GM10266 (cell line): ENCODE results near the gene GDPD4.

Source experiments
- DNase-seq: peaks from one replicate; pipeline ENCODE4 v3.0.0; 2012; ENCODE audit errors: extremely low spot score
- TF ChIP-seq, protein P1 (sequence below): IDR thresholded peaks from 2 replicates; pipeline ENCODE4 v1.5.1; 2012; ENCODE audit warnings: mild to moderate bottlenecking, low read depth; ENCODE audit not compliant: control insufficient read depth, insufficient read depth; ENCODE audit errors: missing control alignments

Gene GDPD4

GRCh38 chr11:77206264-77207018 is 95.0 kb downstream of the GDPD4 start:
- DNase-seq: no peak
- TF ChIP-seq, protein P1, sequence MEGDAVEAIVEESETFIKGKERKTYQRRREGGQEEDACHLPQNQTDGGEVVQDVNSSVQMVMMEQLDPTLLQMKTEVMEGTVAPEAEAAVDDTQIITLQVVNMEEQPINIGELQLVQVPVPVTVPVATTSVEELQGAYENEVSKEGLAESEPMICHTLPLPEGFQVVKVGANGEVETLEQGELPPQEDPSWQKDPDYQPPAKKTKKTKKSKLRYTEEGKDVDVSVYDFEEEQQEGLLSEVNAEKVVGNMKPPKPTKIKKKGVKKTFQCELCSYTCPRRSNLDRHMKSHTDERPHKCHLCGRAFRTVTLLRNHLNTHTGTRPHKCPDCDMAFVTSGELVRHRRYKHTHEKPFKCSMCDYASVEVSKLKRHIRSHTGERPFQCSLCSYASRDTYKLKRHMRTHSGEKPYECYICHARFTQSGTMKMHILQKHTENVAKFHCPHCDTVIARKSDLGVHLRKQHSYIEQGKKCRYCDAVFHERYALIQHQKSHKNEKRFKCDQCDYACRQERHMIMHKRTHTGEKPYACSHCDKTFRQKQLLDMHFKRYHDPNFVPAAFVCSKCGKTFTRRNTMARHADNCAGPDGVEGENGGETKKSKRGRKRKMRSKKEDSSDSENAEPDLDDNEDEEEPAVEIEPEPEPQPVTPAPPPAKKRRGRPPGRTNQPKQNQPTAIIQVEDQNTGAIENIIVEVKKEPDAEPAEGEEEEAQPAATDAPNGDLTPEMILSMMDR: no peak

DNA sequence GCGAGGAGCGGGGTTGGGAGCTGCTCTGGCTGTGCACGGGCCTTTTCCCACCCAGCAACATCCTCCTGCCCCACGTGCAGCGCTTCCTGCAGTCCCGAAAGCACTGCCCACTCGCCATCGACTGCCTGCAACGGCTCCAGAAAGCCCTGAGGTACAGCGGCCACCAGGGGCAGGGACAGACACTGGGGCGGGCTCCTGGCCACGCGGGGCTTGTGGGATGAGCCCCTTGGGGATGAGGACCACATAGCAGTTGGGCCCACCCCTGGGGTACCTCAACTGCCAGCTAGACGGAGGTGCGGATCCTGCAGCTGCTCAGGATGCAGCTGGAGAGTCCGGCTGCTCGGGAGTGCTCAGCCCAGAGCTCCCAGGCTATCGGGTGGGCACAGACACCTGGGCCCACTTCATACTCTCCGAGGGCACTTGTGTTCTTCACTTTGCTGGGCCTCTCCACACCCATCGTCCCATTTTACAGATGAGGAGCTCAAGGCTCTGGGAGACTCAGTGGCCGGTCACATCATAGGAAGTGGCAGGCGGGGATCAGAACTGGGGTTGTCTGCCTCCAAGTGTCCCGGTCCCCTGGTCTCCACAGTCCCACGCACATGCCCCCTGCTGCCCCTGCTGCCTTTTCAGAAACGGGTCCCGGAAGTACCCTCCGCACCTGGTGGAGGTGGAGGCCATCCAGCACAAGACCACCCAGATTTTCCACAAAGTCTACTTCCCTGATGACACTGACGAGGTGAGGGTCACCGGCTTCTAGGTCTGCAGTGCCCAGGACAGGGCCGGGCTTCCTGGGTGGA is 95.8 kb downstream of the GDPD4 start:
- no peak for DNase-seq
- TF ChIP-seq, protein P1: no peak

- no peak for DNase-seq
- TF ChIP-seq, protein P1: no peak
Observed at GRCh38 chr11:77204754-77205466, 96.6 kb downstream of the GDPD4 start.

DNA sequence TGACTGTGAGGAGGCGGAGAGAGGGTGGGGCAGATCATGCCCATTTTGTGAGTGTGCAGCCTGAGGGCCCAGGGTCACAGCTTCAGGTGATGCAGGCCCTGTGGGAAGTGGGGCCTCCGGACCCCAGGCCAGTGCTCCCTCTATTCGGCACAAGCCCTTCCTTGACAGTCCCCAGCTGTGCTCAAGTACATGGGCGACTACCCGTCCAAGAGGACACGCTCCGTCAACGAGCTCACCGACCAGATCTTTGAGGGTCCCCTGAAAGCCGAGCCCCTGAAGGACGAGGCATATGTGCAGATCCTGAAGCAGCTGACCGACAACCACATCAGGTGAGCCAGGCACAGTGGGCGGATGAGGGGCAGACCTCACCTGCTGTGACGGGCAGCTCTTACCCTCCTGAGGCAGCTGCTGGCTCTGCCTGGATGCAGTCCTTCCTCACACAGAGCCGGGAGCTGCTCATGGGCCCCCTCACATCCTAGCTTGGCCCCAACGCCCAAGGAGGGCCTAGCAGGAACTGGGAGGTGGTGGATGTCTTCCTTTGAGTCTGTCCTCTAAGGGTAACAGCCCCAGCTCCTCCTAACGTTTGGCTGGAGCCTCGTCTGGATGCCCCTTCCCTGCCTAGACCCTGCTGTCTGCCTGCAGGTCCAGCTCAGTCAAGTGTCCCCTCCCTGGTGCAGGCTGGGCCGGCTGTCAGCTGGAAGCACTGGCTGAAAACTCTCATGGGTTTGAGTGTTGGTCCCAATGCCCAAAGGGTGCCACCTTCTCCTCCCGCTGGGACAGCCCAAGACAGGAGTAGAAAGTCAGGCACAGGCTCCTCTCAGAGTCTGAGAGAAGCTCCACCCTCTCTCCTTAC is 97.4 kb downstream of the GDPD4 start:
- TF ChIP-seq, protein P1: no peak
- no peak for DNase-seq

DNA sequence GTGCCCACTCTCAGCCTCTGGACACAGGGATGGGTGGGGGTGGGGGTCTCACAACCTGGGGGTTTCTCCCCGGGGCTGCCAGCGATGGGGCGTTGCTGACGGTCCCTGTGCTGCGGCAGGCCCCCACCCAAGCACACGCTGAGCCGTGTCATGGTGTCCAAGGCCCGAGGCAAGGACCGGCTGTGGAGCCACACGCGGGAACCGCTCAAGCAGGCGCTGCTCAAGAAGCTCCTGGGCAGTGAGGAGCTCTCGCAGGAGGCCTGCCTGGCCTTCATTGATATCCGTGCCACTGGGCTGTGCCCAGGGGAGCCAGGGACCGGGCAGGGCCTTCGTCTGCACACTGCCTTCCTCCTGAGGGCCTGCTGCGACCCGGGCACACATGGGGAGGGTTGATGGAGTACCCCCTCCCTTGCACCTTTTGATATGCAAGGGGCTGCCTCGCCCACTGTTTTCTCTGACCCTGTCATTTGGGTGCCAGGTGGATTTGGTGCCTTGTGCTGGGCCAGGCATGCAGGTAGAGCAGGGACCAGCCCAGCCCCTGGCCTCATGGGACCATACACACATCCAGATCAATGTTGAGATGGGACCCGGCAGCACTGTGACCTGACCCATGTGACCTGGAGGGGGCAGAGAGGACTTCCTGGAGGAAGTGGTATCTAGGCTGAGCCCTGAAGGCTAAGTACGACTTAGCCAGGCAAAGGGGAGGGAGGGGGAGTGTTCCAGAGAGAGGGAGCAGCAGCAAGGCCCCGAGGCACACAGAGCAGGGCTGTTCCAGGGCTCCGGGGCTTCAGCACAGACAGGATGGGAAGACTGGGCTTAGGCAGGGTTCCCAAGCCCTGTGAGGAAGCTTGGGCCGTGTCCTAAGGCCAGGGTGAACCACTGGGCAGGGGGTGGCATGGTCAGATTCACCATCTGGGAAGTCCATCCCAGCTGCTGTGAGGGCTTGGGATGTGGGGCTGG is 98.3 kb downstream of the GDPD4 start:
- no peak for DNase-seq
- TF ChIP-seq, protein P1: no peak
